ENCODE results near the gene HOXB5.

- TF ChIP-seq, protein P1, sequence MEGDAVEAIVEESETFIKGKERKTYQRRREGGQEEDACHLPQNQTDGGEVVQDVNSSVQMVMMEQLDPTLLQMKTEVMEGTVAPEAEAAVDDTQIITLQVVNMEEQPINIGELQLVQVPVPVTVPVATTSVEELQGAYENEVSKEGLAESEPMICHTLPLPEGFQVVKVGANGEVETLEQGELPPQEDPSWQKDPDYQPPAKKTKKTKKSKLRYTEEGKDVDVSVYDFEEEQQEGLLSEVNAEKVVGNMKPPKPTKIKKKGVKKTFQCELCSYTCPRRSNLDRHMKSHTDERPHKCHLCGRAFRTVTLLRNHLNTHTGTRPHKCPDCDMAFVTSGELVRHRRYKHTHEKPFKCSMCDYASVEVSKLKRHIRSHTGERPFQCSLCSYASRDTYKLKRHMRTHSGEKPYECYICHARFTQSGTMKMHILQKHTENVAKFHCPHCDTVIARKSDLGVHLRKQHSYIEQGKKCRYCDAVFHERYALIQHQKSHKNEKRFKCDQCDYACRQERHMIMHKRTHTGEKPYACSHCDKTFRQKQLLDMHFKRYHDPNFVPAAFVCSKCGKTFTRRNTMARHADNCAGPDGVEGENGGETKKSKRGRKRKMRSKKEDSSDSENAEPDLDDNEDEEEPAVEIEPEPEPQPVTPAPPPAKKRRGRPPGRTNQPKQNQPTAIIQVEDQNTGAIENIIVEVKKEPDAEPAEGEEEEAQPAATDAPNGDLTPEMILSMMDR (IDR thresholded peaks at IDR 0.05; ENCODE audit: low read depth, low read length), result no peak
- TF ChIP-seq EZH2phosphoT487 (IDR thresholded peaks at IDR 0.05; ENCODE audit: low read depth), result no peak
Measured at GRCh38 chr17:48577946-48578615, 15.5 kb downstream of the HOXB5 start, which contains the start of gene HOXB4.
